GM19372 (cell line): ENCODE measurements around the gene PTPRF.

Experiments used
- ATAC-seq: cut with Tn5 transposase; IDR thresholded peaks from one replicate; pipeline ENCODE4 v1.9.1; 2021; ENCODE audit warnings: mild to moderate bottlenecking, low read depth, moderate library complexity; ENCODE audit not compliant: unreplicated experiment

Gene PTPRF

DNA sequence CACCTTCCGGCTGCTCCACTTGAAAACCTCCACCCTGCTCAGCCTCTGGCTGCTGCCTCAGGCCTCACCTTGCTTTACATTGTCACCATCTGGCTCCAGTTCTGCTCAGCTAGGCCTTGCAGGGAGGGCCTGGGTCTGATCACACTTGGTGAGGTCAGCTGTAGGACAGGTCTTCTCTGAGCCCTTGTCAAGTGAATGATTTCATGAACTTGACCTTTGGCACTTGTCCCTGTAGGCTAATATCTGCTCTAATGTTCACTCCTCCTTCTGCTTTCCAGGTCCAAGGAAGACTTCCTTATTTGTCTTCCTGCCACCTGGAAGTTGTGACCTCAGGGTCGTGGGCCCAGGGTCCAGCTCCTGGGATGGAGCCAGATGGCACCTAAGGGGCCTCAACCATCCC lies 41.4 kb downstream of the PTPRF start:
- no peak for ATAC-seq

DNA sequence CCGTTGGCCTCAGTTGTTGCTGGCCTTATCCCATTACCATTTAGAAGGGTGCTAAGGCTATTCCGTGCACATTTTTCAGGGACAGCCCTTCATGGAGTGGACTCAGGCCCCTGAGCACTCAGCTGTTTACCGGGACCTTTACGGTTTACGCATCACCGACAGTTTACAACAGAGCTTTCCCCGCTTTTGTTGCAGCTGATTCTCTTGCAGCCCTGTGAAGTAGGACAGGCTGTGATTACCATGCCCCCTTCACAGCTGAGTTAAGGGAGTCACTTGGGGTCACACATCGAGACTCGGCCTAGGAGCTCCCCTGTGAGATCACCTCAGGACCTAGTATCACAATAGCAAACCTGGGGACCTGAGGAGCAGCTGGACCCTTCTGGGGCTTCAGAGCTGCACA lies 41.9 kb downstream of the PTPRF start:
- ATAC-seq = no peak

DNA sequence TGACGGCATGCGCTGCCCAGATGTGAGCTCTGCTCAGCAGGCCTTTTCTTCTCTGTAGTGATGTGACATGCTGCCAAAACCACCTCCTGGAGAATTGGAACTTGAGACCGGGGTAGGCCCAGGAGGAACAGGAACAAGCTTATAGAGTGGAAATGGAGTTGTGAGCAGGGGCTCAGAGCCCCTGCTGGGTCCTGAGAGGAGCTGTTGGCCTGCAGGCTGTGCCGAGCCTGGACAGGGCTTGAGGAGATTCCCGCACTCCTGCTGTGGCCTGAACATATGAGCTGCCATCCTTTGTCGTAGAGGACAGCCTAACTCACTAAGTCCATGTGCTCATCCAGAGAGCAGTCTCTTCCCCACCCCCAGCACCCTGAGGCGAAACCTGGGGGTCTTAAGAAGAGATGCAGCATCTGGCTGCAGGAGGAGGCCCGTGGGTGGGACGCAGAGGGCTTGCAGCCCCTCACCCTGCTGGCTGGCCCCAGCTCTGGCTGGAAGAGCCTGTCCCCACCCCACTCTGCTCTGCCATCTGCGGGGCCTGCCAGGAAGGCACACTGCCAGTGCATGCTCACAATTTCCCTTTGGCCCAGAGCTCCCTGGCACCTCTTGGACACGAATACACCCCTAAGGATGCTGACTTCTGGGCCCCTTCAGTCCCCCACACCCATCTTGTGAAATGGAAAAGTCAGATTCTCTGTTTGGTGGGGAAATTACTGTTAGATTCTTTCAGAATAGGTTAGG lies 42.5 kb downstream of the PTPRF start:
- ATAC-seq = no peak

DNA sequence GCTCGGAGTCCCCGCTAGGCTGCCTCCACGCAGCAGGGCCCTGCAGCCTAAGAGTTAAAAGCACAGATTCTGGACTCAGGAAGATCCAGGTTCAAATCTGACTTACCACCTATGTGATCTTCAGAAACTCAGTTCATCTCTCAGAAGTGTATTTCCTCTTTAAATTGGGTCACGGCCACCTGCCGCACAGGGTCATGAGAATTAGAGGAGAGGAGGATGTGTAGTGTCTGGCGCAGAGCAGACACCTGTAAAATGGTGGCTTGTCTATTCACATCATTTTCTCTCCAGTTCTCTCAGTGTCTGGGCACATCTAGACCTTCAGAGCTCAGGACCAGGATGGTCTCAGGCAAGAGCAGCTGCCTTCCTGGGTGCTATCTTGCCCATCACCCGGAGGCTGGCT lies 45.8 kb downstream of the PTPRF start:
- no peak for ATAC-seq

DNA sequence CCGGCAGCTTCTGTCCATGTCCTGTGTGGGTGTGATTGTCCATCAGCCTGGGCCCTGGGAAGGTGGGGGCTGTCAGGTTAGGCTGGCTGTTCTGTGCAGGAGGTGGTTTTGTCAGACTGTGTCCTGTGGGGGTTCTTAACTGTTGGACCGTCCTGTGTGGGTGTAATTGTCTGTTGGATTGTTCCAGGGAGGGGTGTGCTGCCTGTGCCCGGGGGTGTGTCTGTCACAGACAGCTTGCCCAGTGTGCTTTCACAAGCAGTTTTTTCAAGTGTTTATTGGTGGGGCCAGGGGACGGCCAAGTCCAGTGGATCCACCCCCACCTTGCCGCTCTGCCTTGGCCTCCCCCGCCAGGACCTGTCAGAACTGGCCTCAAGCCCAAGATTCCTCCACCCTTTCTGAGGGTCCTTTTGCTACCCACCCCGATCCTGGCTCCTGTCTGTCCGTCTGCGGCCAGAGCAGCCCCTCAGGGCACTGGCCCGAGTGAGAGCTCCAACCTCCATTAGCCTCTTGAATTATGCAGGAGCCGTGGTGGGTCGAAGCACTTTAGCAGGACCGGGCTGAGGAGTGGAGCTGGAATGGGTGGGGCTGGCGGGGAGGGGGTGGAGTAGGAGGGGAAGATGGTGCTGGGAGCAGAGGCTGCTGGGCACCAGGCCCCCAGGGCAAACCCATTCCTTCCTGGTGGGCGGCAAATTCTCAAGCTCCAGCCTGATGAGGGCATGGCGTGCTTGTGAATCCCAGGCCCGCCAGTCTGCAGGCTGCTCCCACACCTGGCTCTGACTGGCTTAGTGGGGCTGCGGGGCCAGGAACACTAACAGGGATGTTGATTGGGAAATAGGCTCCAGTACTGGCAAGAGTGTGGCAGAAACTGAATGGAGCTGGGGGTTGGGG lies 47.2 kb downstream of the PTPRF start:
- ATAC-seq = no peak

DNA sequence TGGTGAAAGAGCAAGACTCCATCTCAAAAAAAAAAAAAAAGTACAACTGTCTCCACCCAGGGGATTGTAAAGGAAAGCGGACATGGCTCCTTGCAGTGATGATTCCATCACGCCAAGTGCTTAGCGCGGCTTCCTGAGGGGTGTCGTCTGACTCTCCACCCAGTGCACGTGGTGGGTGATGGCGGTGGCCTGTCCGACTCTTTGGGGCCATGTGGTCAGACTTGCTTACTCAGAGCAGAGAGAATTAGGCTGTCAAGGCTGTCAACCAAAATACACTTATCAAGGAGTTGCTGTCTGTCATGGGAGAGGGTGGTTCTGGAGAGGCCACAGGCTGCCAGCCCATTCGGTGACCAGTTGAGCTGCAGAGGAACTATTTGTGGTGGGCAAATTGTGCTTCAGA lies 49.4 kb downstream of the PTPRF start:
- no peak for ATAC-seq

DNA sequence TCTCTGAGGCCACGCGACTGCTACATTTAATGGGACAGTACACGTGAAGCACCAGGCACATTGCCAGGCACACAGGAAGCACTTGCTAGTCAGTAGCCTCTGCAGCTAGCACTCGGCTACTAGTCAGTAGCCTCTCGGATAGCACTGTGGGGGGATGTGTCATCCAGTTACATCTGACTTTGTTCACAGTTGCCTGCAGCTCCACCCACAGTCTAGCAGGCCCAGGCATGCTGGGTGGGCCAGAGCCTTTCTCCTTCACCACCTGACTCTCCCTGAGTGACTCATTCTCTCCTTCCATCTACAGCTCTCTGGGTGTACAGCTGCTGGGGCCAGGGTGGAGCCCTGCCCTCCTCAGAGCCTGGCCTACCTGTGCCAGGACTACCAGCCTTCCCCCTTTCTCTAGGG lies 51.5 kb downstream of the PTPRF start:
- no peak for ATAC-seq

DNA sequence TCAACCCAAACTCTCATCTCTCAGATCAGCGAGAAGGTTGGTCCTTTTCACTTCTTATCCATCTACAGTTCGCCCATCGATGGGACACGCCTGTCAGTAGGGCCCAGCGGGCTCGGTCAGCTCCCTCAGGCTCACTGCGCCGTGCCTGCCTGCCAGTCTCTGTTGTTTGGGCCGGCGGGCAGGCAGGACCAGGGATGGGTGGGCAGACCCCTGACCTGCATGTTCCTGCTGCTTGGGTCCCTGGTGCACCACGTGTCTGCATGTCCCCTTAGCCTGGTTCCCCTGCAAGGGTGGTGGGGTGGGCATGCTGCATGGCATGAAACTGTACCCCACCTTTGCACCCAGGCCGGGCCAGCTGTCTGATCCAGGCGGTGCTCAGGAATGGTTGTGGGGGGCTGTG lies 52.4 kb downstream of the PTPRF start:
- no peak for ATAC-seq

DNA sequence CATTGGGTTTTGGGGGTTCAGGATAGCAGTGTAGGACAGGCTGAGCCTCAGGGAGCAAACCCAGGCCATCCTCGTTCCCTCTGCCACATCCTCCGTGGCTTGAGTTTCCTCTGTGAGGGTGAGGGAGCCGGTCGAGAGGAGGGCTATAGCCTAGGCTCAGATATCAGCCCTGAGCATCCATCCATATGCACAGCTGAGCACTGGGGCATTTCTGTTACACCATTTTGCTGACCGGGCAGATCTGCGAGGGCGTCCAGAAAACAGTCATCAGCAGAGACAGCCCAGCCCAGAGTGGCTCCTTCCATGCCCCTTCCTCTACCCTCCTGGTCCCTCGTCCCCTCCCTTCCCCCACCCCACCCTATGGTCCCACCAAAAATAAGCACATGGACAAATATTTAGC lies 53.5 kb downstream of the PTPRF start:
- ATAC-seq = no peak

DNA sequence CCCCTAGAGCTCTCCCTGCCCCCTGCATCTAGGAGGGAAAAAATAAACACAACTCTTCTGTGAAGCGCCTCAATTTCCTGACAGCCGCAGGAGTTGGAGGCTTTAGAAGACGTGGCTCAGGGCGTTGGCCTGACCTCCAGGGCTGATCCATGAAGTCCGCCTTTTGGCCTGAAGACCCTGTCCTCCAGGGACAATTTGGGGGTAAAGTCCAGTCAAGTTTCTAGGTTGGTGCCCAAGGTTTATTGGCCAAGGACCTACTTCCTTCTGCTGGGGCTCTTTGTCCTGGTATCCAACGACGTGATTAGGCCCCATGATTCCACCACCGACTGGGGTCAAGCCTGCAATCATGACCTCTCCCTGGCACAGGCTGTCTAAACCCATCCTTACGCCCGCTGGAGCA lies 54.9 kb downstream of the PTPRF start:
- ATAC-seq = no peak

DNA sequence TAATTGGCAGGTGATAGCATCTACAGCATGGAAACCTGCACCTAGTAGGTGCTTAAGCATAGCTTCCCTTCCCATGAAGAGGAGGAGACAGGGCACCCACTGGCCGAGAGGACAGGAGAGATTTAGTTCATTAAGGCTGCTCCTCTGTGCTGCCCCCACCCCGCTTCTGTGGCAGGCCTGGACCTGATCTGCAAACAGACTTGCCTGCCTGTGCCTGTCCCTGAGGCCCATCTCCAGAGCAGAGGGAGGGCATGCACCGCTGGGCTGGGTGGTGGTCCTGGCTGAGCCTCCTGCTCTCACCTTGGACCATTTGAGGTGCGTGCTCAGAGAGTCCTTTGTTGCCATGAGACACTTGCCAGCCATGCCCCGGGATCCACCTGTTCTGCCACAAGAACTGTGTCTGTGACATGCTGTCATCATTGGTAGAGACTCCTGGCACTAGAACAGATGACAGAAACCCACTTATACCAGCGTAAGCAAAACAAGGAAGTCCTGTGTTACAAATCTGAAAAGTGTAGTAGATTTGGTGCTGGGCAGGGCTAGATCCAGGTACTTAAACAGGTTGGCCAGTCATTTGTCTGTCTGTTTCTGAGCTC lies 55.6 kb downstream of the PTPRF start:
- ATAC-seq = no peak

DNA sequence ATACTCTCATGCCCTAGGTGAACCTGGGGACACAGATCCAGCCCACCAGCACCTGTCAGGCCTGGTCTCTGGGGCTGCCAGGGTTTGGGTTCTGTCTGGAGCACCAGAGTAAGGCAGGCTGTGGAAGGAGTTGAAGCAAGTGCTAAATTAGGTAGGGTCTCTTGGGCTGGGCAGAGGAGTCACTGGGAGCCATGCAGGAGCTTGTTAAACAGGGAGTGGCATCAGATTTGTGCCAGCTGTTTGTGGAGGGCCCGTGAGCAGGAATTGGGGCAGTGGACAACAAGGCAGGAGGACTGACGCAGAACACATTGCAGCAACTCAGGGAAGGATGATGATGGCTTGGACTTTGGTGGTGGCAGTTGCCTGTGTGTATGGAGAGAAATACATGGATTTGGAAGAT lies 56.3 kb downstream of the PTPRF start:
- ATAC-seq = no peak

DNA sequence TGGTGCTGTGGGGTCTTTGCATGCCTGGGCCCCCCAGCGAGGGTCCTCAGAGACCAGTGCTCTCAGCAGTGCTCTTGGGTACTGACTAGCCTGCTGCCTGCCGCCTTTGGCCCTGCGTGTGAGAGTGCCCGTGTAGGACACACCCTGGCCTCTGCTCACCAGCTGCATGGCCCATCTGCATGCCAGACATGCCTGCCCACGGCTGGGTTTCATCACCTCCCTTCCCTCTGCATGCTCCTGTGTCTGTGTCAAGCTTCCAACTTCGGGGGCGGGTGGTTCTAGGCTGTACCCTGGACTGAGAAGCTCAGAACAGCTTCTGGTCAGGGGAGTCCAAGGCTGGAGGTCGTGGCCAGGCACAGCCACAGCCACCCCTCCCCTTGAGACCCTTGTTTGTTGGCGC lies 56.9 kb downstream of the PTPRF start:
- no peak for ATAC-seq

DNA sequence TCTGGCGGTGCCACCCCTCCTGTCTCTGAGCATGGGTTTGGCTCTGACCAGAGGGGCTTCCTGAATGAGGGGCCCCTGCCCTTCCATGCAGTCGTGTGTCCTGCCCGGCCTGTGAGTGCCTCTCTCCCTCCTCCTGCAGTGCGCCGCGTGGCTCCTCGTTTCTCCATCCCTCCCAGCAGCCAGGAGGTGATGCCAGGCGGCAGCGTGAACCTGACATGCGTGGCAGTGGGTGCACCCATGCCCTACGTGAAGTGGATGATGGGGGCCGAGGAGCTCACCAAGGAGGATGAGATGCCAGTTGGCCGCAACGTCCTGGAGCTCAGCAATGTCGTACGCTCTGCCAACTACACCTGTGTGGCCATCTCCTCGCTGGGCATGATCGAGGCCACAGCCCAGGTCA lies 57.9 kb downstream of the PTPRF start:
- ATAC-seq = no peak

DNA sequence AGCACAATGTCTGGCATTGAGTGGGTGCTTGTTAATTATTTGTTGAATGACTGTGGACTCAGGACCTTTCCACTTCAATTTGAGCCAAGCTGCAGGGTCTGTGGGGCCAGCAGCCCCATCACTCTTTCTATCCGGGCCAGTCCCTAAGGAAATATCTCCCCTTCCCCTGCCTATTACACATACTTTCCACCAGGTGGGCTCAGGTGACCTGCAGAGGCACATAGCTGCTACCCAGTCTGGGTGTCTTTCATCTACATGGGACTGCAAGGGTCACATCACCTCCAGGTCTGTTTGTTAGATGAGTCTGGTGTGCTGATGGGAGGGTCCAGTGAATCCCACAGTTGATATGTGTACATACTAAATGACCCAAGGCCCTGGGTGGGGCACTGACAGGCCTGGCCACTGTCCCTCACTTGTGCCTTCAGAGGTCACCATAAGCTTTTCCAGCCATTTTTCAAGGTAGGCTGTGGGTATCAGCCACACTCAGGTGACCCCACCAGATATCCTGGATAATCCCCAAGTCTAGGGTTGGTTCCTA lies 59.8 kb downstream of the PTPRF start:
- ATAC-seq = no peak

DNA sequence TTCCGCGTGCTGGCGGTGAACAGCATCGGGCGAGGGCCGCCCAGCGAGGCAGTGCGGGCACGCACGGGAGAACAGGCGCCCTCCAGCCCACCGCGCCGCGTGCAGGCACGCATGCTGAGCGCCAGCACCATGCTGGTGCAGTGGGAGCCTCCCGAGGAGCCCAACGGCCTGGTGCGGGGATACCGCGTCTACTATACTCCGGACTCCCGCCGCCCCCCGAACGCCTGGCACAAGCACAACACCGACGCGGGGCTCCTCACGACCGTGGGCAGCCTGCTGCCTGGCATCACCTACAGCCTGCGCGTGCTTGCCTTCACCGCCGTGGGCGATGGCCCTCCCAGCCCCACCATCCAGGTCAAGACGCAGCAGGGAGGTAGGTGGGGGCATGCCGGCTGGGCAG lies 60.5 kb downstream of the PTPRF start:
- no peak for ATAC-seq

DNA sequence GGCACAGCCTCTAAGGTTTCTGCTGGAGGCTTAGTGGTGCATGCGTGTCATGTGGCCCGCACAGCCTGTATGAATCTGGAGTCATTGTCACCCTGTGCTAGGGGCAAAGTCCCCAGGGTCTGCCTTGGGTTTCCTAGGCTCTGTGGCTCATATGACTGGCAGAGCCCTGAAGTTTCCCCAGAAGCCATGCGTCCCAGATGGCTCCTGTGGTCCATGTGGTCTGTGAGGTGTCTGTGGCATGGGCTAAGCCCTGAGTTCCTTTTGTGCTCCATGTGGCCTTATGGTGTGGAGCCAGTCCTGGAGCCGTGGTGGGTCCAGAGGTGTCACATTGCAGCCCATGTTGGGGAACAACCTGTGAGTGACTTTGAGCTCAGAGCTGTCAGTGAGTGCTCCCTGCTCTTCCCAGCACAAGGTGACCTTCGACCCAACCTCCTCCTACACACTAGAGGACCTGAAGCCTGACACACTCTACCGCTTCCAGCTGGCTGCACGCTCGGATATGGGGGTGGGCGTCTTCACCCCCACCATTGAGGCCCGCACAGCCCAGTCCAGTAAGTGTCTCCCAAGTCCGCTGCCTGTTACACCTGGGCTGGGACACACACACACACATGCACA lies 61.5 kb downstream of the PTPRF start:
- ATAC-seq = no peak

DNA sequence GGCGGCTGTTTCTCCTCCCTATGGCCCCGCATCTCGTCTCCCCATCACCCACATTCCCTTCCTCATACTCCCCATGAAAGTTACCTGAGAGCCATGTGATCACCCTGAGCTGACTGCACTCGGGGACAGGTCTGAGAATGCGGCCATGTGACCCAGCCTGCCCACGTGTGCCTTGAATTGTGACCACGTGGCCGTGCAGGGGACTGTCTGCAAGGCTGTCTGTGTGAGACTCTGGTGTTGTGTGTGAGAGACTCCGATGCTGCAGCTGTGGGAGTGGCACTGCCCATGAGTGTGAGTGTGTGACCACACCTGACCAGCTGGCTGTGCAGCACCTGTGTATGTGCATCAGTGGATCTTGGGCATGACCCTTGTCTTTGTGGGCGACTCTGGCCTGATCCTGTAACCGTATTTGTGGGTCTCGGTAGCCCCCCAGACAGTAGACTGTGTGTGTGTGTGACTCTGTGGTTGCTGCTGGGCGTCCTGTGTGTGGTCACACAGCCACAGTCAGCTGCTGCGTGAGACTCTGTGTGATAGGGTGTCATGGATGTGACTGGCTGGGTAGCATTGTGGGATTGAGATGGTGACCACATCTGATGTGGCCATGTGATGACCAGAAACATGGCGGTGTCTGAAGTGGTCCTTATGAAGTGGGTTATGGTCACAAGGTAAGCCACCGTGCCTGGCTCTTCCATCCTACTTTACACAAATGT lies 62.4 kb downstream of the PTPRF start:
- no peak for ATAC-seq

DNA sequence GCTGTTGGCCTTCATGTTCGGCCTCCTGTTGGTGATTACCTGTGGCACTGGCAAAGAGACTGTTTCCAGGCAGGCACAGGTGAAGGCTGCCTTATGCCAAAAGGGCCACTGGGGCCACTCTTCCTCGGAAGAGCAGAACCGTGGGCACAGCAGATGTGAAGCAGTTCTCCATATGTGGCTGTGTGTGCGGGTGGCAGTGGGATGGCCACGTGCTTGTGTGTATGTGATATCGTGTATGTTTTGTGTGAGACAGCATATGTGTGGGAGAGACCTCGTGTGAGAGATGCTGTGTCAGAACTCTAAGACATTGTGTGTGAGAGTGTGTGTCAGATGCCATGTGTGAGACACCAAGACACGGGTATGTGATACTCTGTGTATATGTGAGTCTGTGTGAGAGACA lies 65.9 kb downstream of the PTPRF start:
- no peak for ATAC-seq

DNA sequence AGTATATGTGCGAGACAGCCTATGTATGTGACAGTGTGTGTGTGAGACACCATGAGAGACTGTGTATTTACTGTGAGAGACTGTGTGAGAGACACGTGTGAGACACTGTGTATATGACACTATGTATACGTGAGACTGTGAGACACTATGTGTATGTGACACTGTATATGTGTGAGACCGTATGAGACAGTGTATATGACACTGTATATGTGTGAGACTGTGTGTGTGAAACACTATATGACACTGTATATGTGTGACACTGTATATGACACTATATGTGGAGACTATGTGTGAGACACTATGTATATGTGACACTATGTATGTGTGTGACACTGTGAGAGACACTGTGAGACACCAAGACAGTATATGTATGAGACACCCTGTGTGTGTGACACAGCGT lies 66.3 kb downstream of the PTPRF start:
- ATAC-seq = no peak
